ENCODE data around the gene APOB.

The APOB gene

GRCh38 chr2:21009662-21010225, 34.1 kb downstream of the APOB start:
- Histone ChIP-seq H3F3A (ENCODE audit: insufficient read depth, low read length) (no peaks in the 10 kb centered on the region), H3K9me2 (ENCODE audit: low read depth, low read length) (no peaks in the 10 kb centered on the region), H2AFZ (ENCODE audit: low read length) (no peak overlapping the region), H3K4me3 (ENCODE audit: low read depth, low read length, poor library complexity, severe bottlenecking) (no peak overlapping the region), H3K79me2 (ENCODE audit: insufficient read depth, low read length) (no peaks in the 10 kb centered on the region), H4K20me1 (ENCODE audit: insufficient read depth, low read length) (no peaks in the 10 kb centered on the region), H3K36me3 (ENCODE audit: insufficient read depth, low read length) (no peaks in the 10 kb centered on the region), H3K4me2 (ENCODE audit: low read length) (no peak overlapping the region), H3K4me1 (ENCODE audit: insufficient read depth, low read length, severe bottlenecking) (no peaks in the 10 kb centered on the region), H3K9me3 (ENCODE audit: low read length) (no peaks in the 10 kb centered on the region), H3K9ac (ENCODE audit: low read length) (no peak overlapping the region), H3K27me3 (ENCODE audit: insufficient read depth, low read length) (peaks cover 3% of the 10 kb centered on the region; the same call in 1 of the 2 replicates), H3K27ac (ENCODE audit: low read depth, low read length, poor library complexity, severe bottlenecking) (no peak overlapping the region)
- TF ChIP-seq EZH2 (IDR thresholded peaks at IDR 0.05; ENCODE audit: borderline replicate concordance, low read length) (no peak), CTCF (IDR thresholded peaks at IDR 0.05; ENCODE audit: low read length) (no peak)

GRCh38 chr2:21008790-21009661, 34.8 kb downstream of the APOB start:
- H4K20me1 ChIP-seq (ENCODE audit: insufficient read depth, low read length): no peaks in the 10 kb centered on the region
- no peak overlapping the region for H3K9ac ChIP-seq (ENCODE audit: low read length)
- no peaks in the 10 kb centered on the region for H3K9me3 ChIP-seq (ENCODE audit: low read length)
- H3F3A ChIP-seq (ENCODE audit: insufficient read depth, low read length): no peaks in the 10 kb centered on the region
- no peaks in the 10 kb centered on the region for H3K36me3 ChIP-seq (ENCODE audit: insufficient read depth, low read length)
- H3K27me3 ChIP-seq (ENCODE audit: insufficient read depth, low read length): peaks cover 3% of the 10 kb centered on the region; the same call in 1 of the 2 replicates
- H3K4me1 ChIP-seq (ENCODE audit: insufficient read depth, low read length, severe bottlenecking): no peaks in the 10 kb centered on the region
- H2AFZ ChIP-seq (ENCODE audit: low read length): no peak overlapping the region
- H3K4me2 ChIP-seq (ENCODE audit: low read length): no peak overlapping the region
- H3K9me2 ChIP-seq (ENCODE audit: low read depth, low read length): no peaks in the 10 kb centered on the region
- no peak for TF ChIP-seq CTCF (IDR thresholded peaks at IDR 0.05; ENCODE audit: low read length)
- TF ChIP-seq EZH2 (IDR thresholded peaks at IDR 0.05; ENCODE audit: borderline replicate concordance, low read length): no peak
- no peak overlapping the region for H3K27ac ChIP-seq (ENCODE audit: low read depth, low read length, poor library complexity, severe bottlenecking)
- H3K79me2 ChIP-seq (ENCODE audit: insufficient read depth, low read length): no peaks in the 10 kb centered on the region
- no peak overlapping the region for H3K4me3 ChIP-seq (ENCODE audit: low read depth, low read length, poor library complexity, severe bottlenecking)

GRCh38 chr2:21008014-21008789, 35.7 kb downstream of the APOB start:
- Histone ChIP-seq H3K27me3 (ENCODE audit: insufficient read depth, low read length) (0 out of 2 replicates have a peak, but pooled peaks cover 3% of the 10 kb centered on the region), H4K20me1 (ENCODE audit: insufficient read depth, low read length) (no peaks in the 10 kb centered on the region), H3K9ac (ENCODE audit: low read length) (no peak overlapping the region), H3K27ac (ENCODE audit: low read depth, low read length, poor library complexity, severe bottlenecking) (no peak overlapping the region), H3K4me1 (ENCODE audit: insufficient read depth, low read length, severe bottlenecking) (no peaks in the 10 kb centered on the region), H3K4me3 (ENCODE audit: low read depth, low read length, poor library complexity, severe bottlenecking) (no peak overlapping the region), H3K4me2 (ENCODE audit: low read length) (no peak overlapping the region), H3K9me2 (ENCODE audit: low read depth, low read length) (no peaks in the 10 kb centered on the region), H3K36me3 (ENCODE audit: insufficient read depth, low read length) (no peaks in the 10 kb centered on the region), H3K79me2 (ENCODE audit: insufficient read depth, low read length) (no peaks in the 10 kb centered on the region), H3F3A (ENCODE audit: insufficient read depth, low read length) (no peaks in the 10 kb centered on the region), H2AFZ (ENCODE audit: low read length) (no peak overlapping the region), H3K9me3 (ENCODE audit: low read length) (no peaks in the 10 kb centered on the region)
- no peak for TF ChIP-seq EZH2 (IDR thresholded peaks at IDR 0.05; ENCODE audit: borderline replicate concordance, low read length)
- no peak for TF ChIP-seq CTCF (IDR thresholded peaks at IDR 0.05; ENCODE audit: low read length)

Data from OCI-LY1 (cell line).